Fibroblast of mammary gland (primary cell): ENCODE data around the gene SH3BP5L.
"Not testable (repeated sequence)": the region's sequence is repeated elsewhere in the genome, so short reads cannot be mapped to it uniquely, and the experiment has no call there.

Experiments used
- DNase-seq: peaks from one replicate; pipeline ENCODE4 v3.0.0-alpha.2; 2010; ENCODE audit warnings: low read depth
- H3K4me3 ChIP-seq: 2 replicates; pipeline ENCODE4 v1.5.1; 2011; ENCODE audit warnings: low read depth, mild to moderate bottlenecking, low read length, moderate library complexity; ENCODE audit not compliant: control insufficient read depth
- CTCF ChIP-seq: conservative IDR thresholded peaks from 2 replicates; pipeline ENCODE4 v1.5.1; 2011; ENCODE audit warnings: low read depth, low read length, inconsistent platforms; ENCODE audit not compliant: control insufficient read depth, insufficient read depth

SH3BP5L gene

DNA sequence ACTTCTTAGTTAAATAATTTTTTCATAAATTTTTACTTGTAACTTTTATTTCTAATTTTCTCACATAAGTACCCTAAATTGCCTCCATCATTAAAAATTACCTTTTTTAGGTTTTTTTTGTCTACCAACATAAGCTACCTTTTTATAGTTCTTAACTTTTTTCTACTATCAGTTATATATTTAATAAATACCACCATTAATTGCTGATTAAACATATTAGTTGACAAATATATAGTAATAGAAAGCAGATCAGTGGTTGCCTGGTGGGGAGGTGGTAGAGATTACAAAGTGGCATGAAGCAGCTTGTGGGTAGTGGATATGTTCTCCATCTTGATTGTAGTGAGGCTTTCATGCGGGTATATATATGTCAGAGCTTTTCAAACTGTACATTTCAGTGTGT, 6.1 kb upstream of the SH3BP5L start:
- TF ChIP-seq CTCF: no peak
- no peak for DNase-seq
- no peak overlapping the region for H3K4me3 ChIP-seq

- not testable (repeated sequence) for H3K4me3 ChIP-seq, DNase-seq
These were observed 5.0 kb upstream of the SH3BP5L start for GRCh38 chr1:248830718-248831017.

GRCh38 chr1:248828845-248829244, 3.1 kb upstream of the SH3BP5L start:
- no peak overlapping the region for H3K4me3 ChIP-seq
- TF ChIP-seq CTCF: no peak
- DNase-seq: peak; percentile 89

DNA sequence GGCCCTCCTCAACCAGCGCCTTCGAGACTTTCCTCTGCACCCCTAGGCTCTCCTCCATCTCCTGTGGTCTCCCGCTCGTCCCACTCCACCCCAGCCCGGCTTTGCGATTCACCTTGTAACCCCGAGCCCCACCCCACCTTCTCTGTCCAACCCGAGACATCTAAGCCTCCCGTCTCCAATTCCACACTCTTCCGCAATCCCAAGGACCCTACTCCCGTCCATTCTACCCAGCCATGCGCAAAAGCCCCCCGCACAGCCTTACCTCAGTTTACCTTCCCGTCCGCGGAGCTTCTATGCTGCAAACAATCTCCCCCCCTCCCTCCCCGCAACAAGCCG, 174 bp downstream of the SH3BP5L start:
- DNase-seq: no peak
- no peak for TF ChIP-seq CTCF
- peak overlapping the region; percentile 81 for H3K4me3 ChIP-seq

DNA sequence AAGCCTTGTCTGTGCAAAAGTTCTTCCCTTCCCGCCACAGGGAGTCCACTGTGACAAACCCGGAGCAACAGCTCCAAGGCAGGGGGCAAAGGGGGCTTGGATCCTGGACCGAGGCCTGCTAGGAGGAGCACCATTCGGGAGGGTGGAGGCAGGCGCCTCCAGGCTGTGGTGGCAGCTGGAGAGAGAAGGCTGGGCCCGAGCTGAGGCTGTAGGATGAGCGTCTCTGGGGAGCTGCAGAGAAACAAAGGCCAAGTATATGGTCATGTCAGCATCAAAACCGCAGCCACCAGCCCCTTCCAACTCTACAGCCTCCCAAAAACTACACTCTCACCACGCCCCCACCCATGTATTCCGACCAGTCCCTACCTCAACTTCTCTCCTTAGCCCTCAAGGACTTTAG, 579 bp downstream of the SH3BP5L start:
- TF ChIP-seq CTCF: no peak
- H3K4me3 ChIP-seq: peak overlapping the region; percentile 81
- peak; percentile 49 for DNase-seq

DNA sequence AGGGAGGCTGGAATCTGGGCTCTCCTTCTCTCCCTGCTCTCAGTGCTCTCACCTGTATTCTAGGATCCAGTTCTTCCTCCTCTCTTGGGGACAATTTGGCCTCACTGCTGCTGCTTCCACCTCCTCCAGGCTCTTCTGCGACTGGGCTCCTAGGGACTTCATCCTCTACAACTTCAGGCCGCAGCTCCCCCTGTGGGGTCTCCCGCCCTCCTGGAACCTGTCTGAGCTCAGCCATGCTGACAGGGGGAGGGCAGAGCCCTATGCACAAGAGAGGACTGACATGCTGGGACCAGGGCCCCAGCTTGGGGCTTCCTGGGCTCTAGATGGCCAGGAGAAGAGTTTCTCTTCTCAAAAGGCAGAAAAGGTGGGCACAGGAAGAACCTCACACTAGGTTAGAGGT, 1.0 kb downstream of the SH3BP5L start:
- peak overlapping the region; percentile 81 for H3K4me3 ChIP-seq
- DNase-seq: no peak
- no peak for TF ChIP-seq CTCF

DNA sequence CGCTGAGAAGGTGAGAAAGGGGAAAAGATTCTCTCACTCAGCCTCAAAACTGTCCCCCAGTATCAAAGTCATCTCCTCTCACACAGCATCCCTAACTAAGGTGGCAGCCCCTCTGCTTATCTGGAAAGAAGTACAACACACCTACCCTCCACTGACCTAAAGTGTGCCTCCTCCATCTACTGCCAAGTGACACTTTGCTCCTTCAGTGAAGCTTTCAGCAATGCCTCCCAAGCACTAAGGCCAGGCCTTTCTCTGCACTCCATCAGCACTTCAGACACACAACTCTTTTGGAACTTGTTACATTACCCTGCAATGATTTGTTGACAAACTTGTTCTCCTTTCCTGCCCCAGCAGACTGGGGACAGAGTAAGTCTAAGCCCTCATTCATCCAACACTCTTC, 1.4 kb downstream of the SH3BP5L start:
- H3K4me3 ChIP-seq: peak overlapping the region; percentile 81
- DNase-seq: no peak
- no peak for TF ChIP-seq CTCF
